ENCODE data around the gene SAFB2.
A peak's percentile ranks its signal among the peaks of the same experiment; 100 is the strongest.

Gene SAFB2

GRCh38 chr19:5622465-5623396 is at the start of gene SAFB2, which contains the start of gene SAFB:
Gene SAFB2 (minus strand): TSS chr19:5622776. CDS start chr19:5622715, 61 bp downstream.
Gene SAFB (plus strand): TSS chr19:5623083. CDS start chr19:5623206, 123 bp downstream.
- DNase-seq (ENCODE audit: low spot score): peak; percentile 97

- no peak for DNase-seq (ENCODE audit: low spot score)
These were observed 49.0 kb upstream of the SAFB2 start for GRCh38 chr19:5671600-5671999.

GRCh38 chr19:5669212-5669611 is 46.6 kb upstream of the SAFB2 start:
- no peak for DNase-seq (ENCODE audit: low spot score)

GRCh38 chr19:5667751-5668271 is 45.2 kb upstream of the SAFB2 start:
- DNase-seq (ENCODE audit: low spot score): no peak

- DNase-seq (ENCODE audit: low spot score): no peak
These were observed 44.5 kb upstream of the SAFB2 start for GRCh38 chr19:5666921-5667610.

- peak; percentile 62 for DNase-seq (ENCODE audit: low spot score)
These were observed 43.4 kb upstream of the SAFB2 start for GRCh38 chr19:5665781-5666513.

GRCh38 chr19:5664515-5664914 is 41.9 kb upstream of the SAFB2 start:
- DNase-seq (ENCODE audit: low spot score): no peak

GRCh38 chr19:5663904-5664303 is 41.3 kb upstream of the SAFB2 start:
- DNase-seq (ENCODE audit: low spot score): no peak

- DNase-seq (ENCODE audit: low spot score): no peak
These were observed 38.9 kb upstream of the SAFB2 start for GRCh38 chr19:5661483-5661882.

- DNase-seq (ENCODE audit: low spot score): no peak
These were observed 32.8 kb upstream of the SAFB2 start for GRCh38 chr19:5655412-5655811.

- DNase-seq (ENCODE audit: low spot score): no peak
These were observed 32.4 kb upstream of the SAFB2 start for GRCh38 chr19:5654931-5655330.

GRCh38 chr19:5652261-5652660 is 29.7 kb upstream of the SAFB2 start:
- no peak for DNase-seq (ENCODE audit: low spot score)

- no peak for DNase-seq (ENCODE audit: low spot score)
These were observed 28.8 kb upstream of the SAFB2 start for GRCh38 chr19:5651361-5651760.

- no peak for DNase-seq (ENCODE audit: low spot score)
These were observed 25.9 kb upstream of the SAFB2 start for GRCh38 chr19:5648464-5648863.

GRCh38 chr19:5646703-5647102 is 24.1 kb upstream of the SAFB2 start:
- no peak for DNase-seq (ENCODE audit: low spot score)

GRCh38 chr19:5645409-5645808 is 22.8 kb upstream of the SAFB2 start:
- no peak for DNase-seq (ENCODE audit: low spot score)

- no peak for DNase-seq (ENCODE audit: low spot score)
These were observed 21.5 kb upstream of the SAFB2 start for GRCh38 chr19:5644037-5644436.

GRCh38 chr19:5643060-5643459 is 20.5 kb upstream of the SAFB2 start:
- no peak for DNase-seq (ENCODE audit: low spot score)

- DNase-seq (ENCODE audit: low spot score): no peak
These were observed 19.6 kb upstream of the SAFB2 start for GRCh38 chr19:5642204-5642603.

- DNase-seq (ENCODE audit: low spot score): no peak
These were observed 18.6 kb upstream of the SAFB2 start for GRCh38 chr19:5641171-5641570.

GRCh38 chr19:5637971-5638370 is 15.4 kb upstream of the SAFB2 start:
- no peak for DNase-seq (ENCODE audit: low spot score)

- DNase-seq (ENCODE audit: low spot score): no peak
These were observed 12.9 kb upstream of the SAFB2 start for GRCh38 chr19:5635427-5635826.

All from HuH-7 (cell line).